ENCODE results near the gene DUOX1.

Gene DUOX1

DNA sequence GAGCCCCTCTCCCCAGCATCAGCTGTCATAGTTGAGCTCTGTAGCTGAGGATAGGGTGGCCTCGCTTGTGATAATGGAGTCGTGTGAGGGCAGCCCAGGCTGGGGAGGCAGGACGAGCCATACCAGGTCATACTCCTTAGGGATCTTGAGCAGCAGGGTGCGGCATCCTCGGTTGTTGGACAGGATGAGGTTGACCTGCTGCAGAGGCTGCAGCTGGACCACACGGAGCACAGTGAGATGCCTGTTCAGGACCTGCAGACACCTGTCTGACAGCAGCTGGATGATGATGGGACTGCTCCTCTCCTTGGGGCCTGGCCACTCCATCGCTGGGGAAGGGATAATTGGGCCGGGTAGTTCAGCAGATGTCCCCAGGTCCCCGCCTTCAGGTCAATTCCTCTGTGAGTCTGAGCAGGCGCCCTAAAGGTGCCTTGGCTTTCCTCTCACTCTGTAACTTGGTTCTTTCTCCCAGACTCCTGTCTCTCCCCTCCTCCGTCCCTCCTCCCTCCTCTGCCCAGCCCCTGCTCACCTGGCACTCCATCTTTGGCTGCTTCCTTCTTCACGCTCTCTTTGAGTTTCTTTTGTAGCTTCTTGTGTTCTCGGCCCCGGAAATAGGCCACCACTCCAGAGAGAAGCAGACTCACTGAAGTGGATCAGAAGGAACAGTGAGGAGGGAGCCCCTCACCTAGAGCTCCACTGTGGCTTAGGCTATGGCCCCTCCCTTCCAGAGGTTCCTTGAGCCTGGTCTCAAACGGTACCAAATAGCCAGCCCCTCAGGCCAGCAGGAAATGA is 23.6 kb upstream of the DUOX1 start:
- DNase-seq (ENCODE audit: low read depth) = no peak

DNA sequence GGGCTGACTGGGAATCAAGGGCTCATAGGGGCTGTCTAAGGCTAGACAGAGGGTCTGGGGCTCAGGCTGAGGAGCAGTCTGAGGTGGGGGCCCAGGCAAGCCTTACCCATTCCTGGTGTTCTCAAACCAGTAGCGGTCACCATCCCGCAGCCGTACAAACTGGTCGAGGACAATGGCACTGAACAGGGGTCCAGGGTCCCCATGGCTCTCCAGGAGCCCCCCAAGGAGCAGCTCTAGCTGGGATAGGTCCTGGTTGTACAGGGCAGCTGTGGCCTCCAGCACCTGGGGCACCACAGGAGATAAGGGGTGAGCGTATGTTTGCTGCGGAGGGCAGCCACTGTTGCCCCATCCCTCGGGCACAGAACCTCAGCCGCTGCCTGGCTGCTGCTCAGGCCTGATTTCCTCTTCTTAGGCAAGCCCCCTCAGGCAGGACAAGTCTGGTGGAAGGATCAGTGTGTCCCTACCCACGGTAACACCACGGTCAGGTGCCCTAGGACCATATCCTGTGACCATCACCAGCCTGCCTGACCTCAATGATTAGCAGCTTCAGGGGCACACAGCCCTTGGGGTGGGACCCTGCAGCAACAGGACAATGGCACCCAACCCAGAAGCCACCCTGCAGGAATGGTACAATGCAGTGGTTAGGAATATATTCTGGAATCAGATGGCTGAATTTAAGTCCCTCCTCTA is 21.7 kb upstream of the DUOX1 start:
- no peak for DNase-seq (ENCODE audit: low read depth)

GRCh38 chr15:45110256-45110820 is 19.5 kb upstream of the DUOX1 start:
- no peak for DNase-seq (ENCODE audit: low read depth)

DNA sequence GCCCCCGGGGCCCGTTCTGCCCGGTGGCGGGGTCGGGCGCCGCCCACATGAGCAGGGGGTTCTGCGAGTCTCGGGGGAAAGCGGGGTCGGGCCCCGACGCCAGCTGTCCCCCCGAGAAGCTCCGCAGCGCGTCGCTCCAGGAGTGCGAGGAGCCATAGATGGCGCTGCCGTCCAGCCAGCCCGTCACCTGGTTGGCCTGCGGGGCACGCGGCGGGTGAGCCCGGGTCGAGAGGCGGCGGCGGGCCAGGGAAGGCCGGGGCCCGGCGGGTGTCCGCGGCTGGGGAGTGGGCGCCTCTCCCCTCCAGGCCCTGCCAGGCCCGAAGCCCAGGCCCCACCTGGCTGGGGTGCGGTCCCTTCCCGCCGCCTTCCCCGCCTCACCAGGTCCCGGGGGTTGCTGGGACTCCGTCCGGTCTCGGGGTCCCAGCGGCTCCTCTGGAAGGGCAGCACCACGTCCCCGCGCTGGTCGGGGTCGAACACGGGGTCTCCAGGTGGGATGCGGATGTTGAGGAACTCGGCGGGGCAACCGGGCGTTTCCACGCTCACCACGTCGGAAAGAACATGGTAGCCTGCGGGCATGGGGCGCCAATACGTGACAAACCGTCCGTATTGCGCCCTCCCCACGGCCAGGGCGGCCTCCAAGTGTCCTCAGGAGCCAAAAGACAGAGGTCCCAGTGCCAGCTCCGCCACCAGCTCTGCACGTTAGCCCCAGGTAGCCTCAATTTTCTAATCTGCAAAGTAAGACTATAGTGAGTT is 18.2 kb upstream of the DUOX1 start:
- DNase-seq (ENCODE audit: low read depth) = no peak

DNA sequence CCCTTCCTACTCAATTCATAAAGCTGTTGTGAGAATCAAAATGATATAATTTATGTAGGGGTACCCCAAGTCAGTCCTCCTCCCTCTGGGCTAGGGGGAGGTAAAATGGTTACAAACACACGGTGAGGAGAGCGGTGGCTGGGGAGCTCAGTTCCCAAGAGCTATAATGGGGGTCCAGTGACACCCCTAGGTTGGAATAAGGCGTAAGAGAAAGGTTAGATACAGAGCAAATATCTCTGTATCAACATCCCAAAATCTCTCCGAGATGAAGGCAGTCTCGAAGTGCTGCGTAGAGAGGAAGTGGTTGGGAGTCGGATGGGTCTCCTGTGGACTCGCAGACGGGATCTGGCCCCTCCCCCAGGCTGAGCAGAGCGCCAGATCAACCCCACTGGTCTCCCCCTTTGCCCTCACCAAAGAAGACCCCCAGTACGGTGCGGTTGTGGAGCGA is 17.6 kb upstream of the DUOX1 start:
- DNase-seq (ENCODE audit: low read depth) = no peak

- DNase-seq (ENCODE audit: low read depth) = no peak
These were observed 17.0 kb upstream of the DUOX1 start for GRCh38 chr15:45112591-45113379.

DNA sequence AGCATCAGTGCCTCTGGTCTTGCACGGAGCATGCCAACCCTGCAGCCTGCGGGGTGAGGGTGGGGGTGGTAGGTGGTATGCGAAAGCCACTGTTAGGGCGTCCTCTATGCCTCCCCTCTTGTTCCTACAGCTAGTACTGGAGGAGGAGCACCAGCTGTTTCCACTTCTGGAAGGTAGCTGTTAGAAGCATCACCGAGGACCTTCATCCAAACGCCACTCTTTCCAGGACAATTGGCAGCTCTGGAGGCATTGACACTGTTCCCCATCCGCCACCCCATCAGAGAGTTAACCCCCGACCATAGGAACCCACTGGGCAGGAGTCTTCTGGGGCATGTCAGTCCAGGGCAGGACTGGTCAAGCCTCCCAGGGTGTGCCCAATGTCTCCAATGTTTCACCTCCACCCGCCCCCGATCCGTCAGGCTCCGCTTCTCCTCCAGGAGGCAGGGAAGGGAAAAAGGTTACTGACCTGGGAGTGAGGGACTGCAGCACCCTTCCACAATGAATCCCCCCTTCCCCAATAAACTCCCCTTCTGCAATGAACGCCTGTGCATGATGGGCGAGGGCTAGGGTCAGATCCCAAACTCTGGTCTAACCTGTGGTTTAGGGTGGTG is 16.3 kb upstream of the DUOX1 start:
- no peak for DNase-seq (ENCODE audit: low read depth)

DNA sequence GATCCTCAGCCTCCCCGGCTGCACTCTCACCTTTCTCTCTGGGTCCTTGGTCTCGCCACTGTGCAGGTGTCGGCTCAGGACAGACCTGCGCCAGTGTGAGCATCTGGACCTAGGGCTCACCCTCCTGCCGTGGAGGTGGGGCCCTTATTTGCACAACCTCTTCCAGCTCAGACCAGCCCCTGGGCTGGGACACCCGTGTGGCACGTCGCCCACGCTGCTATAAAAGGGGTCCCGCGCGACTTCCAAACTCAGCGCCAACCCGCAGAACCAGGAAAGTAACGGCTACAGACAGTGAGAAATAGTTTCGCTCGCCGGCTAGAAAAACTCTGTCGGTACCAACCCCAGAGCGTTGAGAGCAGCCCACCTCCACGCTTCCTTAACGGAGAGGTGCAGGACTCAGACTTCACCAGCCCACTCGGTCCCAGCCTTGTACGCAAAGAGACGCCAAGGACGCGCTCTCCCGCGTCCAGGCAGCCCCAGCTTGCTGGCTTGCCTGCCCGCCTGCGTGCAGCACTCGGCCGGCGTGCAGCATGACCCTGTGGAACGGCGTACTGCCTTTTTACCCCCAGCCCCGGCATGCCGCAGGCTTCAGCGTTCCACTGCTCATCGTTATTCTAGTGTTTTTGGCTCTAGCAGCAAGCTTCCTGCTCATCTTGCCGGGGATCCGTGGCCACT is 15.6 kb upstream of the DUOX1 start, which contains the start of the genes DUOX2 and DUOXA2:
Gene DUOX2 (minus strand): TSS at position 97 of the 675 bp plus-strand sequence. CDS start 761 bp downstream, outside the sequence.
Gene DUOXA2 (plus strand): TSS at position 251 of the 675 bp plus-strand sequence. CDS start 280 bp downstream, at position 531.
- no peak for DNase-seq (ENCODE audit: low read depth)

DNA sequence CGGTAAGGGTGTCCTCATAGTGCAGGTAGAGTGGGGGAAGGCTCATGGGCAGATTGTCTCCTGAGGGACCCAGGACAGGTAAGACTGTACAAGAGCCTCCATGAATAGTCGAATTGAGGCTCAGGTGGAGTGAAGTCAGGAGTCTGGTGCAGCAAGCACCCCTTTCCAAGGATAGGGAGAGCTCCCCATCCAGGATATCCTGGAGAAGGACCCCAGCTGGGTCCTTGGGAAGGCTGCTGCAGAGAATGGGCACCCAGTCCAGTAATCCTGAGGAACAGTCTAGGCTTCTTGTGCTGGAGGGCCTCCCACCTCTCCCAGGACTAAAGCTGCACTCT is 15.1 kb upstream of the DUOX1 start:
- no peak for DNase-seq (ENCODE audit: low read depth)

DNA sequence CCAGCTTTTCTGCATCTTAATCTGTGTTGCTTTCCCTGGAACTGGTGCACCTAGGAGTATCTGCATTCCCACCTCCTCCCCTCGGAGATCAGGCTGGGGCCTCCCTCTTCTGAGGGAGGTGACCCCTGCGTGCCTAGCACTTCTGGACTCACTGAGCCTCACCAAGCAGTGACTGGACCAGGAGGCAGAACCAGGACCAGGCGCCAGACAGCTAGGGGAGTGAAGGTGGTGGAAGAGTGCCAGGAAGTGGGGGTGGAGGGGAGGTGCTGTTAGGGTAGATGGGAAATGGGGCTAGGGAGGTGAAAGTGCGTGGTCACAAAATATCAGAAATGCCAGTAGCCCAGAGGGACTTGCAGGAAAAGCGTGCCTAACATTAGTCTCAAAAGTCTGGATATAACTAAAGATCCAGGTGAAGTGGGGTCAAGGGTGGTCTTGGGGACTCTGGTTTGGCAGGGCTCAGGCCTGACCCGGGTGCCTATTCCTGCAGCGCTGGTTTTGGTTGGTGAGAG is 14.4 kb upstream of the DUOX1 start:
- no peak for DNase-seq (ENCODE audit: low read depth)

DNA sequence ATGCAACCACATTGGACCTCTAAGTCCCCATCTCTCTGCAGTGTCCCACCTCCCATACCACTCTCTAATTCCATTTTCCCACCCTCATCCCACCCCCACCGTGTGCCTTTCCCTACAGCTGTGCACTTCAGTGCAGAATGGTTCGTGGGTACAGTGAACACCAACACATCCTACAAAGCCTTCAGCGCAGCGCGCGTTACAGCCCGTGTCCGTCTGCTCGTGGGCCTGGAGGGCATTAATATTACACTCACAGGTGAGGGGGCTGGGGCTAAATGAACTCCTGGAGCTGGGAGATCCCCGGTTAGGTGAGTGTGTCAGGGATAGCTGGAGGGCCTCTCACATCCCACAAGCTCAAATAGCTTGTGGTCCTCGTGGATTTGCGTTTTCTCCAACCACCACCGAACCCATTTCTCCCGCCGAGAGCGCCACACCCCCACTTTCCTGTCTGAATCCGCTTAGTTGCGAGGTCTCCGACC is 13.8 kb upstream of the DUOX1 start:
- no peak for DNase-seq (ENCODE audit: low read depth)

DNA sequence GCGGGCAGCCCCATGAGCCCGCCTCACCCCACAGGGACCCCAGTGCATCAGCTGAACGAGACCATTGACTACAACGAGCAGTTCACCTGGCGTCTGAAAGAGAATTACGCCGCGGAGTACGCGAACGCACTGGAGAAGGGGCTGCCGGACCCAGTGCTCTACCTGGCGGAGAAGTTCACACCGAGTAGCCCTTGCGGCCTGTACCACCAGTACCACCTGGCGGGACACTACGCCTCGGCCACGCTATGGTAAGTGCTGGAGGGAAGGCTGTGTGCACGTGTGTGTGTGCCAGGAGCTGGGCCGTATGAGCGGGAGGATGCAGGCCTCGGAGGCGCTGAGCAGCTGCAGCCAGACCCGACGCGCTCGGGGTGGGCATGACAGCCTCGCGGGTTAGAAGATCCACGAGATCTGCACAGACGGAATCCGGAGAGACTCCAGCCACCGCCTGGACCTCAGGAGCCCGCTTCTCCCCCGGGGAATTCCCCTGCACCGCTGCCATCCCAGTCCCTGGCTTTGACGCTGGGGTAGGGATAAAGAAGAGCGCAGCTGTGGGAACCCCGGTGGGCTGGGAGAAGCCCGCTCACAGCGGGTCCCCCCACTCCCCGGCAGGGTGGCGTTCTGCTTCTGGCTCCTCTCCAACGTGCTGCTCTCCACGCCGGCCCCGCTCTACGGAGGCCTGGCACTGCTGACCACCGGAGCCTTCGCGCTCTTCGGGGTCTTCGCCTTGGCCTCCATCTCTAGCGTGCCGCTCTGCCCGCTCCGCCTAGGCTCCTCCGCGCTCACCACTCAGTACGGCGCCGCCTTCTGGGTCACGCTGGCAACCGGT is 13.1 kb upstream of the DUOX1 start:
- no peak for DNase-seq (ENCODE audit: low read depth)

- no peak for DNase-seq (ENCODE audit: low read depth)
These were observed 12.3 kb upstream of the DUOX1 start for GRCh38 chr15:45117308-45118130.

DNA sequence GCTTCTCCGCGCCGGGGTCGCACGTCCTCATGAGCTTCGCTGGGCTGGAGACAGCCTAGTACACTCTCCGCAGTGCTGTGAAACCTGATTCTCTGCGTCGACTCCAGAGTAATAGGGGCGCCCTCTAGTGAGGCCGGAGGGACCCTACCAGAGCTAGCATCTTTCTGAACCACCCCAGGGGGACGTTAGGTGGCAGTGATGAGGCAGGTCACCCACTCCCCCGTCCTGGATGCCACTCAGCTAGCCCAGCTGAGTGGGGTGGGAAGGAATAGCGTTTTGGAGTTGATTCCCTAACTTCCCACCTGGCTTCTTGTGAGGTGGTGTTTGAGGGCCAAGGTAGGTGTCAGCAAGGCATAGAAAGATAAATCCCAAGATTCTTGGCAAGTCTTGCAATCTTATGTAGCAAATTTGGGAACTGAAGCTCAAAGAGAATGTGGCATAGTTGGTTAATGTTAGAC is 11.6 kb upstream of the DUOX1 start:
- DNase-seq (ENCODE audit: low read depth) = peak; percentile 74

DNA sequence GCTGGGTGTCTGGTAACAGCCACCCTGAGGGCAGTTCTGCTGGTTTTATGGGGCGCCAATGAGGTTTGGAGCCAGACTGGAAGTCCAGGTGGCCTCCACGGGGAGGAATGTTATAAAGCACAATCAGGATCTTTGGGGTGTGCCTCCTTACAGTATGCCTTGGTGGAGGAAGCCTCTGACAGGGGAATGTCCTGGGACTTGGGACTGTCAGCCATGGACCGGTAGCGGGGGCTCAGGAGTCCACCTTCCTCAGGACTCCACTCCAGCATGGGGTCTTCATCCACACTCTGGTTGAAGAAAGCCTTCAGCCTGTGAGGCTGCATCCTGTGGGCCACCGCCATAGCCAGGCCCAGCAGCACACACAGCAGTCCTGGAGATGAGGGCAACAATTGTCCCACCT is 10.8 kb upstream of the DUOX1 start:
- no peak for DNase-seq (ENCODE audit: low read depth)

GRCh38 chr15:45120081-45120972 is 9.5 kb upstream of the DUOX1 start:
- DNase-seq (ENCODE audit: low read depth) = no peak

- DNase-seq (ENCODE audit: low read depth) = no peak
These were observed 8.8 kb upstream of the DUOX1 start for GRCh38 chr15:45121020-45121419.
